ENCODE measurements around the gene NT5DC1. TPM values are rescaled to one million over a fixed set of nuclear protein-coding genes. Genes with fewer than 3 reads are reported as not detected.

NT5DC1 gene
- total and polyA plus RNA-seq, 10 of the 15 experiments (the other 5 are each of a cell fraction or from before 2014, with no cell fraction given), result 40.8 to 140 (median 66.8) TPM

DNA sequence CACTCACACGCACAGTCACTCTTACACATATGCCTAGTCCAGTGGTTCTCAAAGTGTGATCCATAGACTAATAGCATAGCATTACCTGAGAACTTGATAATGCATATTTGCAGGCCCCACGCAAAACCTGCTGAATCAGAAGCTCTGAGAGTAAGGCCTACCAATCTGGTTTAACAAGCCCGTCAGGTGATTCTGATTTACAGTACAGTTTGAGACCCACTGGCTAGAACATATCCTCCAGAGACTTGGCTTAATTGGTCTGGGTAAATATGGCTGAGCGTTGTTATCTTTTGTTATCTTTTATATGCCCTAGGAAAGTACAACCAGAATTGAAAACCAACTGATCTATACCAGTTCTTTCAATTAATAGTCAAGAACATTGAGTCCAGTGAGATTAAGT lies 143.6 kb downstream of the NT5DC1 start:
- RAD21 ChIA-PET (ENCODE audit: unreplicated experiment), result no interaction called here
- intact Hi-C loops (cut with micrococcal nuclease; ENCODE audit: unreplicated experiment) (no loop called here), in situ Hi-C loops (cut with MboI) (no loop called here)
- ATAC-seq (no peak), FAIRE-seq (no peak), DNase-seq (ENCODE audit: low read depth, low spot score) (no peak)
- H3K36me3 ChIP-seq (ENCODE audit: control insufficient read depth in 2 of 2, insufficient read depth in 2 of 2, low read length in 1 of 2), result peaks cover 0 to 10% of the 10 kb centered on the region in 2 experiments; a peak in 1 of 4 replicates
- H3K9ac ChIP-seq (ENCODE audit: control insufficient read depth, insufficient read depth, low read length), result no peak overlapping the region
- H3K9me3 ChIP-seq (replicated peaks; ENCODE audit: control insufficient read depth, insufficient read depth, low read length), result no peaks in the 10 kb centered on the region
- H3K27me3 ChIP-seq (replicated peaks in 1 of 2; ENCODE audit: control insufficient read depth in 2 of 2, insufficient read depth in 2 of 2, low read length in 1 of 2), result no peaks in the 10 kb centered on the region
- no peaks in the 10 kb centered on the region for H3K4me1 ChIP-seq (ENCODE audit: control insufficient read depth, insufficient read depth, low read length)
- CTCF ChIA-PET, result interaction anchor here (1.1 to 2.9 kb wide), 3 partner anchors 8 to 26 kb away, joined by 4 to 9 read pairs (median 4); no protein-coding TSS in a partner anchor
- no TSS peak for BruUV-seq (replicated peaks)
- 98% methylated on average over 4 of the region's 4 CpGs for WGBS (ENCODE audit: insufficient coverage, insufficient replicate concordance, low lambda C conversion rate, missing lambda C conversion rate)
- no peak overlapping the region for H3K27ac ChIP-seq (ENCODE audit: control insufficient read depth, insufficient read depth)
- H3K4me3 ChIP-seq, result no peak overlapping the region
- POLR2A ChIA-PET, result no interaction called here
- H3K4me2 ChIP-seq (ENCODE audit: control insufficient read depth, insufficient read depth), result no peak overlapping the region
- no peaks in the 10 kb centered on the region for H3K79me2 ChIP-seq (ENCODE audit: control insufficient read depth, insufficient read depth, low read length)
- TF ChIP-seq POLR2AphosphoS5 (IDR thresholded peaks at IDR 0.05; ENCODE audit: low read length), result no peak
- TF ChIP-seq, protein P1, sequence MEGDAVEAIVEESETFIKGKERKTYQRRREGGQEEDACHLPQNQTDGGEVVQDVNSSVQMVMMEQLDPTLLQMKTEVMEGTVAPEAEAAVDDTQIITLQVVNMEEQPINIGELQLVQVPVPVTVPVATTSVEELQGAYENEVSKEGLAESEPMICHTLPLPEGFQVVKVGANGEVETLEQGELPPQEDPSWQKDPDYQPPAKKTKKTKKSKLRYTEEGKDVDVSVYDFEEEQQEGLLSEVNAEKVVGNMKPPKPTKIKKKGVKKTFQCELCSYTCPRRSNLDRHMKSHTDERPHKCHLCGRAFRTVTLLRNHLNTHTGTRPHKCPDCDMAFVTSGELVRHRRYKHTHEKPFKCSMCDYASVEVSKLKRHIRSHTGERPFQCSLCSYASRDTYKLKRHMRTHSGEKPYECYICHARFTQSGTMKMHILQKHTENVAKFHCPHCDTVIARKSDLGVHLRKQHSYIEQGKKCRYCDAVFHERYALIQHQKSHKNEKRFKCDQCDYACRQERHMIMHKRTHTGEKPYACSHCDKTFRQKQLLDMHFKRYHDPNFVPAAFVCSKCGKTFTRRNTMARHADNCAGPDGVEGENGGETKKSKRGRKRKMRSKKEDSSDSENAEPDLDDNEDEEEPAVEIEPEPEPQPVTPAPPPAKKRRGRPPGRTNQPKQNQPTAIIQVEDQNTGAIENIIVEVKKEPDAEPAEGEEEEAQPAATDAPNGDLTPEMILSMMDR (IDR thresholded peaks at IDR 0.05 in 2 of 3, conservative IDR thresholded peaks at IDR 0.05 in 1 of 3; ENCODE audit: control insufficient read depth in 2 of 3, extremely low read depth in 1 of 3, insufficient read depth in 1 of 3, low read depth in 3 of 3, low read length in 3 of 3), result no peak
- no peak for TF ChIP-seq ZZZ3 (IDR thresholded peaks at IDR 0.05; ENCODE audit: control insufficient read depth, insufficient read length, low read depth)
- SMC1A ChIA-PET (ENCODE audit: uncharacterized antibody, unreplicated experiment), result no interaction called here
- H4K20me1 ChIP-seq (ENCODE audit: control insufficient read depth, insufficient read depth), result no peaks in the 10 kb centered on the region; the same call in 1 of the 2 replicates
- H2AFZ ChIP-seq (ENCODE audit: control insufficient read depth, low read depth, low read length), result no peak overlapping the region

DNA sequence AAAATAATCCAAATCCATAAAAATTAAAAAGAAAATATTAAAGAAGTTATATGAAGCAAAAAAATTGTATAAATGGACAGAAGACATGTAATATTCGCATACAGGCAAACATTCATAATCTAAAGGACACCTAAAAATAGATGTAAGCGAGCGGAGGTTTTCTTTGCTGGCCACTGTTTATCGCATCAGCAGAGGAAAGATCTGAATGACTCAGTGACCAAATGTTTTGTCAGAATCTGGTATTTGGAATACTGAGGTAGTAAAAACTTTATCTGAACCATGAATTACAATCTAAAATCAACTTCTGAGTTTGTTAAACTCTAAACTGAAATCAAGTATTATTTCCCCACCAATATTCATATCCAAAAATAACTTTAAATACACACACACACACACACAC lies 145.4 kb downstream of the NT5DC1 start:
- no peak for ATAC-seq
- no peak overlapping the region for H3K4me2 ChIP-seq (ENCODE audit: control insufficient read depth, insufficient read depth)
- intact Hi-C loops (cut with micrococcal nuclease; ENCODE audit: unreplicated experiment), result no loop called here
- POLR2A ChIA-PET, result no interaction called here
- FAIRE-seq, result no peak
- RAD21 ChIA-PET (ENCODE audit: unreplicated experiment), result no interaction called here
- H3K27me3 ChIP-seq (replicated peaks in 1 of 2; ENCODE audit: control insufficient read depth in 2 of 2, insufficient read depth in 2 of 2, low read length in 1 of 2), result no peaks in the 10 kb centered on the region
- SMC1A ChIA-PET (ENCODE audit: uncharacterized antibody, unreplicated experiment), result interaction anchor here (0.6 to 1.4 kb wide), 2 partner anchors 14 to 23 kb away, joined by 3 to 4 read pairs; no protein-coding TSS in a partner anchor
- DNase-seq (ENCODE audit: low read depth, low spot score), result no peak
- H3K4me1 ChIP-seq (ENCODE audit: control insufficient read depth, insufficient read depth, low read length), result no peaks in the 10 kb centered on the region
- no peaks in the 10 kb centered on the region; the same call in 2 of the 3 replicates for H3K9me3 ChIP-seq (replicated peaks; ENCODE audit: control insufficient read depth, insufficient read depth, low read length)
- CTCF ChIA-PET, result interaction anchor here (0.9 to 2.9 kb wide), 3 partner anchors 28 to 289 kb away, joined by 3 to 9 read pairs (median 4); no protein-coding TSS in a partner anchor
- in situ Hi-C loops (cut with MboI), result no loop called here
- H3K4me3 ChIP-seq, result no peak overlapping the region
- no peak overlapping the region for H3K9ac ChIP-seq (ENCODE audit: control insufficient read depth, insufficient read depth, low read length)
- H3K79me2 ChIP-seq (ENCODE audit: control insufficient read depth, insufficient read depth, low read length), result peaks cover 6% of the 10 kb centered on the region
- H4K20me1 ChIP-seq (ENCODE audit: control insufficient read depth, insufficient read depth), result no peaks in the 10 kb centered on the region; the same call in 1 of the 2 replicates
- WGBS (ENCODE audit: insufficient coverage, insufficient replicate concordance, low lambda C conversion rate, missing lambda C conversion rate), result 99% methylated on average over 4 of the region's 4 CpGs
- no TSS peak for BruUV-seq (replicated peaks)
- TF ChIP-seq NR2F1 (conservative IDR thresholded peaks at IDR 0.05) (no peak), BHLHE40 (IDR thresholded peaks at IDR 0.05; ENCODE audit: borderline replicate concordance in 1 of 2, low read depth in 2 of 2, low read length in 1 of 2) (no peak), CBX5 (IDR thresholded peaks at IDR 0.05; ENCODE audit: low read depth) (no peak)
- no peak overlapping the region for H3K27ac ChIP-seq (ENCODE audit: control insufficient read depth, insufficient read depth)
- no peak overlapping the region for H2AFZ ChIP-seq (ENCODE audit: control insufficient read depth, low read depth, low read length)
- peaks cover 0 to 5% of the 10 kb centered on the region in 2 experiments; a peak in 1 of 4 replicates for H3K36me3 ChIP-seq (ENCODE audit: control insufficient read depth in 2 of 2, insufficient read depth in 2 of 2, low read length in 1 of 2)

Measured in GM12878 (cell line).